ENCODE measurements around the gene GPD2.

Gene GPD2

DNA sequence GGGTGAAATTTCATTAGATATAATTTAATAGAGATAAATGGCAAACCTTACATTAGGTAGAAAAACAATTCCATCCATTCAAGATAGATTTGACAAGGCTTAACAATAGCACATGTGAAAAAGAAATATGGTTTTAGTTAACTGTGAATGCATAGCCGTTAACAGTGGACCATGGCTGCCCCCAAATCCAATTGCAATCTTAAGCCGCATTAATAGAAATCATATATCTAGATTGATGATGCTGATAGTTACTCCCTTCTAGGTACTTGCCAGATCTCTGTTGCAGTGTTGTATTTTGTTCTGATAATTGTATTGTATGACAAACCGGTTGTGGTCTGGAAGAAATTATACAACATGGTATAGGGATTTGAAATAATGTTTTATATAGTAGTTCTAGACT, 139.8 kb downstream of the GPD2 start:
- H3K36me3 ChIP-seq (ENCODE audit: control insufficient read depth in 2 of 2, insufficient read depth in 1 of 2, low read length in 2 of 2): peaks cover 3 to 10% of the 10 kb centered on the region in 2 experiments; a peak in 2 of 3 replicates
- H3K4me1 ChIP-seq (ENCODE audit: control insufficient read depth, insufficient read depth, low read length): no peaks in the 10 kb centered on the region
- TF ChIP-seq, protein P1, sequence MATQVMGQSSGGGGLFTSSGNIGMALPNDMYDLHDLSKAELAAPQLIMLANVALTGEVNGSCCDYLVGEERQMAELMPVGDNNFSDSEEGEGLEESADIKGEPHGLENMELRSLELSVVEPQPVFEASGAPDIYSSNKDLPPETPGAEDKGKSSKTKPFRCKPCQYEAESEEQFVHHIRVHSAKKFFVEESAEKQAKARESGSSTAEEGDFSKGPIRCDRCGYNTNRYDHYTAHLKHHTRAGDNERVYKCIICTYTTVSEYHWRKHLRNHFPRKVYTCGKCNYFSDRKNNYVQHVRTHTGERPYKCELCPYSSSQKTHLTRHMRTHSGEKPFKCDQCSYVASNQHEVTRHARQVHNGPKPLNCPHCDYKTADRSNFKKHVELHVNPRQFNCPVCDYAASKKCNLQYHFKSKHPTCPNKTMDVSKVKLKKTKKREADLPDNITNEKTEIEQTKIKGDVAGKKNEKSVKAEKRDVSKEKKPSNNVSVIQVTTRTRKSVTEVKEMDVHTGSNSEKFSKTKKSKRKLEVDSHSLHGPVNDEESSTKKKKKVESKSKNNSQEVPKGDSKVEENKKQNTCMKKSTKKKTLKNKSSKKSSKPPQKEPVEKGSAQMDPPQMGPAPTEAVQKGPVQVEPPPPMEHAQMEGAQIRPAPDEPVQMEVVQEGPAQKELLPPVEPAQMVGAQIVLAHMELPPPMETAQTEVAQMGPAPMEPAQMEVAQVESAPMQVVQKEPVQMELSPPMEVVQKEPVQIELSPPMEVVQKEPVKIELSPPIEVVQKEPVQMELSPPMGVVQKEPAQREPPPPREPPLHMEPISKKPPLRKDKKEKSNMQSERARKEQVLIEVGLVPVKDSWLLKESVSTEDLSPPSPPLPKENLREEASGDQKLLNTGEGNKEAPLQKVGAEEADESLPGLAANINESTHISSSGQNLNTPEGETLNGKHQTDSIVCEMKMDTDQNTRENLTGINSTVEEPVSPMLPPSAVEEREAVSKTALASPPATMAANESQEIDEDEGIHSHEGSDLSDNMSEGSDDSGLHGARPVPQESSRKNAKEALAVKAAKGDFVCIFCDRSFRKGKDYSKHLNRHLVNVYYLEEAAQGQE (tag by site-specific recombination; IDR thresholded peaks at IDR 0.05): no peak
- no peak for TF ChIP-seq ZNF214 (tag by site-specific recombination; IDR thresholded peaks at IDR 0.05; ENCODE audit: borderline replicate concordance)
- TF ChIP-seq, protein P2, sequence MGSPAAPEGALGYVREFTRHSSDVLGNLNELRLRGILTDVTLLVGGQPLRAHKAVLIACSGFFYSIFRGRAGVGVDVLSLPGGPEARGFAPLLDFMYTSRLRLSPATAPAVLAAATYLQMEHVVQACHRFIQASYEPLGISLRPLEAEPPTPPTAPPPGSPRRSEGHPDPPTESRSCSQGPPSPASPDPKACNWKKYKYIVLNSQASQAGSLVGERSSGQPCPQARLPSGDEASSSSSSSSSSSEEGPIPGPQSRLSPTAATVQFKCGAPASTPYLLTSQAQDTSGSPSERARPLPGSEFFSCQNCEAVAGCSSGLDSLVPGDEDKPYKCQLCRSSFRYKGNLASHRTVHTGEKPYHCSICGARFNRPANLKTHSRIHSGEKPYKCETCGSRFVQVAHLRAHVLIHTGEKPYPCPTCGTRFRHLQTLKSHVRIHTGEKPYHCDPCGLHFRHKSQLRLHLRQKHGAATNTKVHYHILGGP (tag by site-specific recombination; IDR thresholded peaks at IDR 0.05): no peak
- TF ChIP-seq ZSCAN23 (tag by site-specific recombination; IDR thresholded peaks at IDR 0.05): no peak
- no peak for TF ChIP-seq GLI2 (tag by site-specific recombination; IDR thresholded peaks at IDR 0.05; ENCODE audit: borderline replicate concordance, low read depth)
- TF ChIP-seq ZNF555 (tag by site-specific recombination; conservative IDR thresholded peaks at IDR 0.05): no peak
- no peak overlapping the region for H3K4me3 ChIP-seq (ENCODE audit: low read depth, low read length)
- no peaks in the 10 kb centered on the region for H3K9me3 ChIP-seq (ENCODE audit: control insufficient read depth, insufficient read depth, low read depth, low read length)
- POLR2A ChIA-PET: no interaction called here
- CTCF ChIA-PET: interaction anchor here (0.6 kb wide), 1 partner anchor 161 kb away, joined by 3 read pairs; no protein-coding TSS in a partner anchor
- no peak overlapping the region for H3K27ac ChIP-seq (ENCODE audit: extremely low read depth, low read depth, low read length)

DNA sequence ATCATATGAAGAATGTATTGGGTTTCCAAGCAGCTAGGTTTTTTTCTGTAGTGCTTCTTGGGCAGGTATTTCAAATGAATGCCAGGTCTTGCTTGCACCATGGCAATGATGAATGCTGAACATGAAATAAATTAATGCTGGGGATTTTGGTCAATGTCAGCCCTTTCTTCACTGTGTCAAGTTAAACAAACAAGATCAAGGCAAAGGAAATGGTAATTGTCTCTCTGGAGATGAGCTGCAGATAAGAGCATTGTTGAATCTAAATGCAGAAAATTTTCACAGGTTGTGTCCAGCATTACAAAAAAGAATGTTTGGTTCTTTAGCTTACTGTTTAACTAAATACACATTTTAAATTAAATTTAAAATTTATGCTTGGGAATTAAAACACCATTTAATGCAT, 144.3 kb downstream of the GPD2 start:
- CTCF ChIA-PET: no interaction called here

DNA sequence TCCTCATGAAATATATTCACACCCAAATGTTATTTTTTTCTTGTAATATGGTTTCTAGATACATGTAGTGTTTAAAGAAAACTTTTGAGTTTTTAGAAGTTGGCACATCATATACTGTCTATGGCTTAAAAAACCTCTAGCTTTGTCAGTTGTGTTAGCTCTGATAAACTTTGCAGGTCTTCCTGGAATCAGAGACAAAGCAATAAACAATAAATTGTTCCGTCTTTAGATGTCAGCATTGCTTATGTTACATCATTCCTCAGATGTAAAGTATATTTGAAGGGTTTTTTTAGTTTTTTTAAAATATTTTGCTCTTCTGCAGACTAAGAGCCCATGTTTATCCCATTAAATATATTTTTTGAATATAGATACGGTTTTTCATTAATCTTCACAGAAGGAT, 145.1 kb downstream of the GPD2 start:
- Histone ChIP-seq H3K27ac (ENCODE audit: extremely low read depth, low read depth, low read length) (no peak overlapping the region), H3K36me3 (ENCODE audit: control insufficient read depth in 2 of 2, insufficient read depth in 1 of 2, low read length in 2 of 2) (peaks cover 0 to 3% of the 10 kb centered on the region in 2 experiments; a peak in 1 of 3 replicates), H3K4me1 (ENCODE audit: control insufficient read depth, insufficient read depth, low read length) (no peaks in the 10 kb centered on the region; the same call in 1 of the 2 replicates), H3K9me3 (ENCODE audit: control insufficient read depth, insufficient read depth, low read depth, low read length) (no peaks in the 10 kb centered on the region), H3K4me3 (ENCODE audit: low read depth, low read length) (no peak overlapping the region)
- POLR2A ChIA-PET: interaction anchor here (0.6 kb wide), 1 partner anchor 246 kb away, joined by 4 read pairs; no protein-coding TSS in a partner anchor
- CTCF ChIA-PET: interaction anchor here (0.7 kb wide), 1 partner anchor 111 kb away, joined by 3 read pairs; no protein-coding TSS in a partner anchor
- TF ChIP-seq ZNF777 (tag by site-specific recombination; IDR thresholded peaks at IDR 0.05; ENCODE audit: borderline replicate concordance): no peak
- TF ChIP-seq, protein P3, sequence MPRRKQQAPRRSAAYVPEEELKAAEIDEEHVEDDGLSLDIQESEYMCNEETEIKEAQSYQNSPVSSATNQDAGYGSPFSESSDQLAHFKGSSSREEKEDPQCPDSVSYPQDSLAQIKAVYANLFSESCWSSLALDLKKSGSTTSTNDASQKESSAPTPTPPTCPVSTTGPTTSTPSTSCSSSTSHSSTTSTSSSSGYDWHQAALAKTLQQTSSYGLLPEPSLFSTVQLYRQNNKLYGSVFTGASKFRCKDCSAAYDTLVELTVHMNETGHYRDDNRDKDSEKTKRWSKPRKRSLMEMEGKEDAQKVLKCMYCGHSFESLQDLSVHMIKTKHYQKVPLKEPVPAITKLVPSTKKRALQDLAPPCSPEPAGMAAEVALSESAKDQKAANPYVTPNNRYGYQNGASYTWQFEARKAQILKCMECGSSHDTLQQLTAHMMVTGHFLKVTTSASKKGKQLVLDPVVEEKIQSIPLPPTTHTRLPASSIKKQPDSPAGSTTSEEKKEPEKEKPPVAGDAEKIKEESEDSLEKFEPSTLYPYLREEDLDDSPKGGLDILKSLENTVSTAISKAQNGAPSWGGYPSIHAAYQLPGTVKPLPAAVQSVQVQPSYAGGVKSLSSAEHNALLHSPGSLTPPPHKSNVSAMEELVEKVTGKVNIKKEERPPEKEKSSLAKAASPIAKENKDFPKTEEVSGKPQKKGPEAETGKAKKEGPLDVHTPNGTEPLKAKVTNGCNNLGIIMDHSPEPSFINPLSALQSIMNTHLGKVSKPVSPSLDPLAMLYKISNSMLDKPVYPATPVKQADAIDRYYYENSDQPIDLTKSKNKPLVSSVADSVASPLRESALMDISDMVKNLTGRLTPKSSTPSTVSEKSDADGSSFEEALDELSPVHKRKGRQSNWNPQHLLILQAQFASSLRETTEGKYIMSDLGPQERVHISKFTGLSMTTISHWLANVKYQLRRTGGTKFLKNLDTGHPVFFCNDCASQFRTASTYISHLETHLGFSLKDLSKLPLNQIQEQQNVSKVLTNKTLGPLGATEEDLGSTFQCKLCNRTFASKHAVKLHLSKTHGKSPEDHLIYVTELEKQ (tag by site-specific recombination; IDR thresholded peaks at IDR 0.05; ENCODE audit: borderline replicate concordance): no peak
- TF ChIP-seq ZNF626 (tag by site-specific recombination; IDR thresholded peaks at IDR 0.05): no peak
- TF ChIP-seq ZNF37A (tag by site-specific recombination; IDR thresholded peaks at IDR 0.05): no peak
- no peak for TF ChIP-seq ZNF221 (tag by site-specific recombination; IDR thresholded peaks at IDR 0.05; ENCODE audit: borderline replicate concordance)
- TF ChIP-seq KLF16 (tag by site-specific recombination; IDR thresholded peaks at IDR 0.05): no peak
- no peak for TF ChIP-seq GLIS2 (tag by site-specific recombination; IDR thresholded peaks at IDR 0.05)

More for the DNA sequence above, 144.3 kb downstream of the GPD2 start:
- TF ChIP-seq, protein P4, sequence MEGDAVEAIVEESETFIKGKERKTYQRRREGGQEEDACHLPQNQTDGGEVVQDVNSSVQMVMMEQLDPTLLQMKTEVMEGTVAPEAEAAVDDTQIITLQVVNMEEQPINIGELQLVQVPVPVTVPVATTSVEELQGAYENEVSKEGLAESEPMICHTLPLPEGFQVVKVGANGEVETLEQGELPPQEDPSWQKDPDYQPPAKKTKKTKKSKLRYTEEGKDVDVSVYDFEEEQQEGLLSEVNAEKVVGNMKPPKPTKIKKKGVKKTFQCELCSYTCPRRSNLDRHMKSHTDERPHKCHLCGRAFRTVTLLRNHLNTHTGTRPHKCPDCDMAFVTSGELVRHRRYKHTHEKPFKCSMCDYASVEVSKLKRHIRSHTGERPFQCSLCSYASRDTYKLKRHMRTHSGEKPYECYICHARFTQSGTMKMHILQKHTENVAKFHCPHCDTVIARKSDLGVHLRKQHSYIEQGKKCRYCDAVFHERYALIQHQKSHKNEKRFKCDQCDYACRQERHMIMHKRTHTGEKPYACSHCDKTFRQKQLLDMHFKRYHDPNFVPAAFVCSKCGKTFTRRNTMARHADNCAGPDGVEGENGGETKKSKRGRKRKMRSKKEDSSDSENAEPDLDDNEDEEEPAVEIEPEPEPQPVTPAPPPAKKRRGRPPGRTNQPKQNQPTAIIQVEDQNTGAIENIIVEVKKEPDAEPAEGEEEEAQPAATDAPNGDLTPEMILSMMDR (tag by site-specific recombination; IDR thresholded peaks at IDR 0.05): no peak
- peak; percentile 70; the same call in 1 of the 2 replicates for TF ChIP-seq TCF7L2 (IDR thresholded peaks at IDR 0.05; ENCODE audit: borderline replicate concordance, low read depth, low read length)
- TF ChIP-seq ZNF24 (tag by site-specific recombination; IDR thresholded peaks at IDR 0.05): no peak
- TF ChIP-seq, protein P5, sequence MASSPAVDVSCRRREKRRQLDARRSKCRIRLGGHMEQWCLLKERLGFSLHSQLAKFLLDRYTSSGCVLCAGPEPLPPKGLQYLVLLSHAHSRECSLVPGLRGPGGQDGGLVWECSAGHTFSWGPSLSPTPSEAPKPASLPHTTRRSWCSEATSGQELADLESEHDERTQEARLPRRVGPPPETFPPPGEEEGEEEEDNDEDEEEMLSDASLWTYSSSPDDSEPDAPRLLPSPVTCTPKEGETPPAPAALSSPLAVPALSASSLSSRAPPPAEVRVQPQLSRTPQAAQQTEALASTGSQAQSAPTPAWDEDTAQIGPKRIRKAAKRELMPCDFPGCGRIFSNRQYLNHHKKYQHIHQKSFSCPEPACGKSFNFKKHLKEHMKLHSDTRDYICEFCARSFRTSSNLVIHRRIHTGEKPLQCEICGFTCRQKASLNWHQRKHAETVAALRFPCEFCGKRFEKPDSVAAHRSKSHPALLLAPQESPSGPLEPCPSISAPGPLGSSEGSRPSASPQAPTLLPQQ (tag by site-specific recombination; IDR thresholded peaks at IDR 0.05): no peak
- Histone ChIP-seq H3K9me3 (ENCODE audit: control insufficient read depth, insufficient read depth, low read depth, low read length) (no peaks in the 10 kb centered on the region), H3K4me1 (ENCODE audit: control insufficient read depth, insufficient read depth, low read length) (no peaks in the 10 kb centered on the region), H3K36me3 (ENCODE audit: control insufficient read depth in 2 of 2, insufficient read depth in 1 of 2, low read length in 2 of 2) (peaks cover 0 to 3% of the 10 kb centered on the region in 2 experiments; a peak in 1 of 3 replicates), H3K4me3 (ENCODE audit: low read depth, low read length) (no peak overlapping the region), H3K27ac (ENCODE audit: extremely low read depth, low read depth, low read length) (no peak overlapping the region)
- POLR2A ChIA-PET: no interaction called here
